Esophagus squamous epithelium (tissue), 5 donors: ENCODE measurements around the gene RBP7. TPM values are rescaled to one million over a fixed set of nuclear protein-coding genes. Genes with fewer than 3 reads are reported as not detected.

ENCODE experiments used
- DNase-seq: peaks from one replicate; lab custom pipeline; 2025; lab: John Stamatoyannopoulos, UW
- H3K27ac ChIP-seq, 4 donors: fragments of 200-600 bp; sonication (generic); one replicate each; pipeline ENCODE4 v1.5.1; 2016 to 2019; ENCODE audit warnings: mild to moderate bottlenecking in 1 of 4
- H3K27me3 ChIP-seq, 4 donors: fragments of 200-600 bp; sonication (generic); 1 replicate in 3 of 4; 2 replicates in 1 of 4; pipeline versions ENCODE4 v1.5.1 to v1.6.0; 2017 to 2021; ENCODE audit warnings: antibody characterized with exemption in 1 of 4
- H3K36me3 ChIP-seq, 3 donors: fragments of 200-600 bp; sonication (generic); one replicate each; pipeline ENCODE4 v1.5.1; 2016 to 2019
- H3K4me1 ChIP-seq, 3 donors: fragments of 200-600 bp; sonication (generic); one replicate each; pipeline ENCODE4 v1.5.1; 2017 to 2019
- H3K4me3 ChIP-seq, 4 donors: fragments of 200-600 bp; sonication (generic); 1 replicate in 3 of 4; 2 replicates in 1 of 4; pipeline ENCODE4 v1.5.1; 2016 to 2019; ENCODE audit warnings: mild to moderate bottlenecking in 2 of 4, moderate library complexity in 1 of 4
- H3K9me3 ChIP-seq, 3 donors: fragments of 200-600 bp; sonication (generic); one replicate each; pipeline ENCODE4 v1.5.1; 2016 to 2019
- POLR2A ChIP-seq, 4 donors: fragments of 450-650 bp; IDR thresholded peaks; one replicate each; pipeline ENCODE4 v1.6.1; 2017; ENCODE audit warnings: antibody characterized with exemption in 4 of 4, mild to moderate bottlenecking in 4 of 4, moderate library complexity in 3 of 4
- WGBS, 2 donors: methylation state at CpG; one replicate each; pipeline ENCODE4 v1.1.5; 2018; 5-methylcytosine and 5-hydroxymethylcytosine counted together
- intact Hi-C: fragments of 100-400 bp; cut with DNase I; formaldehyde crosslinking; loops from one replicate; pipeline ENCODE4 v1.15.0; 2022
- total RNA-seq, 4 donors: library from RNA; depleted of rRNA; stranded (reverse); fragments of >200 nt; gene quantifications; one replicate each; pipeline ENCODE4 v1.1.0, GENCODE V29; 2016
- TF ChIP-seq, protein P1 (sequence below), 6 experiments: fragments of 450-650 bp in 4 of 6; fragments of 200-600 bp in 2 of 6; sonication (generic) in 2 of 6; IDR thresholded peaks; one replicate each; pipeline ENCODE4 v1.5.1; 2016 to 2019; ENCODE audit warnings: antibody characterized with exemption in 6 of 6, mild to moderate bottlenecking in 4 of 6, moderate library complexity in 4 of 6
- donor health status: DM: yes; HTN: yes; CAD: no.

The RBP7 gene
- total RNA-seq, 4 donors from 2014 or later: 10.4 to 29.2 (median 21.3) TPM

DNA sequence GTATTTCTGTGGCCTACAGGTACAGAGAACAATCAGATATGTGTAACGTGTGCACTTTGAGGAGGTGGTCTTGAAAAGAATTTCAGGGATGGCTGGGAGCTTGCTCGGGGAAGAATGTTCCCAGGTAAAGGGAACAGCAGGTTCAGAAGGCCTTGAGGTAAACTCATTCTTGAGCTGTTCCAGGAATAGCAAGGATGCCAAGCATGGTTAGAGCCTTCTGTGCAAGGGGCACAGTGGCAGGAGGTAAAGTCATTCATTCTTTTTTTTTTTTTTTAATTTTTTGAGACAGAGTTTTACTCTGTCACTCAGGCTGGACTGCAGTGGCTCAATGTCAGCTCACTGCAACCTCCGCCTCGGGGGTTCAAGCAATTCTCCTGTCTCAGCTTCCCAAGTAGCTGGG, 45.7 kb downstream of the RBP7 start:
- no peak for DNase-seq
- TF ChIP-seq, protein P1, sequence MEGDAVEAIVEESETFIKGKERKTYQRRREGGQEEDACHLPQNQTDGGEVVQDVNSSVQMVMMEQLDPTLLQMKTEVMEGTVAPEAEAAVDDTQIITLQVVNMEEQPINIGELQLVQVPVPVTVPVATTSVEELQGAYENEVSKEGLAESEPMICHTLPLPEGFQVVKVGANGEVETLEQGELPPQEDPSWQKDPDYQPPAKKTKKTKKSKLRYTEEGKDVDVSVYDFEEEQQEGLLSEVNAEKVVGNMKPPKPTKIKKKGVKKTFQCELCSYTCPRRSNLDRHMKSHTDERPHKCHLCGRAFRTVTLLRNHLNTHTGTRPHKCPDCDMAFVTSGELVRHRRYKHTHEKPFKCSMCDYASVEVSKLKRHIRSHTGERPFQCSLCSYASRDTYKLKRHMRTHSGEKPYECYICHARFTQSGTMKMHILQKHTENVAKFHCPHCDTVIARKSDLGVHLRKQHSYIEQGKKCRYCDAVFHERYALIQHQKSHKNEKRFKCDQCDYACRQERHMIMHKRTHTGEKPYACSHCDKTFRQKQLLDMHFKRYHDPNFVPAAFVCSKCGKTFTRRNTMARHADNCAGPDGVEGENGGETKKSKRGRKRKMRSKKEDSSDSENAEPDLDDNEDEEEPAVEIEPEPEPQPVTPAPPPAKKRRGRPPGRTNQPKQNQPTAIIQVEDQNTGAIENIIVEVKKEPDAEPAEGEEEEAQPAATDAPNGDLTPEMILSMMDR (IDR thresholded peaks at IDR 0.05): no peak
- no peak for TF ChIP-seq POLR2A (IDR thresholded peaks at IDR 0.05)
- Histone ChIP-seq H3K27ac (peak overlapping the region in 2 of 4 donors; percentile 64 to 76), H3K36me3 (peaks cover 0 to 57% (median 0%) of the 10 kb centered on the region in 3 donors), H3K4me3 (no peak overlapping the region), H3K27me3 (no peaks in the 10 kb centered on the region), H3K4me1 (peaks cover 22 to 60% (median 35%) of the 10 kb centered on the region in 3 donors), H3K9me3 (no peaks in the 10 kb centered on the region)
- whole genome bisulfite sequencing, 2 donors: 95% methylated on average over 3 to 4 of the region's 4 CpGs
- intact Hi-C loops: no loop called here

DNA sequence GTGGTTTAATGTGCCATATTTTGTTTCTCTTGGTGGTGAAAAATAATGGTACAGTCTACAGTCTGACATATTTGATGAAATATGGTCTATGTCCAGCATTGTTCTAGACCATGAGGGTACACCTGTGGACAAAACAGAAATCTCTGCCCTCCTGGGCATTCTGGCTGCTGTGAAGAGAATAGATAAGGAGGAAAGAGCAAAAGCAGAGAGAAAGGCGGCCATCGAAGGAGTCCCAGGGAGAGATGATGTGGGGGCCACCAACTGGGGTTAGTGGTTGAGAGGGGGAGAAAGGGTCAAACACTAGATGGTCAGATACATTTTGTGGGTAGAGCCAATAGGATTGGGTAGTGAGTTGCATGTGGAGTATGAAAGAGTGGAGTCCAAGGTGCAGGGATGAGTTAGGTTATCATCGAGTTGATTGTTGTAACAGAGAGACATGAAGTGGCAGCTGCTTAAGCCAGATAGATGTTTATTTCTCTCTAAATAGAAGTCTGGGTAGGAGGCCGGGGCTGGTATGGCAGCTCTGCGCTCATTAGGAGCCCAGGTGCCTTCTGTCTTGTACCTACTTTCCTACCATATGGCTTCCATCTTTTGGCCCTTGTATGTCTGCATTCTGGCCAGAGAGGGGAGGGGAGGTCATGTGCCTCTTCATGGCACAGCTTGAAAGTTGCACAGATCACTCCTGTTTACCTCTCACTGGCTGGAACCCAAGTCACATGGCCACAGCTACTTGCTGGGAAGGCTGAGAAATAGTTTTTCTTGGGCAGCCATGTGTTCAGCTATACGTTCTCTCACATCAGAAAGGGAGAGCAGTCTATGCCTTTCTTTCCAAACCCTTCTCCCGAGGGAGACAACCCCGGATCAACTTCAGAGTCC, 48.7 kb downstream of the RBP7 start:
- peak overlapping the region in 1 of 4 donors; percentile 12 for H3K4me3 ChIP-seq
- intact Hi-C loops: no loop called here
- WGBS, 2 donors: 62 to 63% methylated on average over 8 of the region's 8 CpGs
- no peaks in the 10 kb centered on the region for H3K27me3 ChIP-seq
- no peaks in the 10 kb centered on the region for H3K9me3 ChIP-seq
- H3K36me3 ChIP-seq: peaks cover 0 to 45% (median 0%) of the 10 kb centered on the region in 3 donors
- peak overlapping the region; percentile 50 to 83 (median 76) for H3K27ac ChIP-seq
- DNase-seq: no peak
- TF ChIP-seq, protein P1 (IDR thresholded peaks at IDR 0.05): no peak
- TF ChIP-seq POLR2A (IDR thresholded peaks at IDR 0.05): no peak
- peaks cover 22 to 78% (median 41%) of the 10 kb centered on the region in 3 donors for H3K4me1 ChIP-seq

DNA sequence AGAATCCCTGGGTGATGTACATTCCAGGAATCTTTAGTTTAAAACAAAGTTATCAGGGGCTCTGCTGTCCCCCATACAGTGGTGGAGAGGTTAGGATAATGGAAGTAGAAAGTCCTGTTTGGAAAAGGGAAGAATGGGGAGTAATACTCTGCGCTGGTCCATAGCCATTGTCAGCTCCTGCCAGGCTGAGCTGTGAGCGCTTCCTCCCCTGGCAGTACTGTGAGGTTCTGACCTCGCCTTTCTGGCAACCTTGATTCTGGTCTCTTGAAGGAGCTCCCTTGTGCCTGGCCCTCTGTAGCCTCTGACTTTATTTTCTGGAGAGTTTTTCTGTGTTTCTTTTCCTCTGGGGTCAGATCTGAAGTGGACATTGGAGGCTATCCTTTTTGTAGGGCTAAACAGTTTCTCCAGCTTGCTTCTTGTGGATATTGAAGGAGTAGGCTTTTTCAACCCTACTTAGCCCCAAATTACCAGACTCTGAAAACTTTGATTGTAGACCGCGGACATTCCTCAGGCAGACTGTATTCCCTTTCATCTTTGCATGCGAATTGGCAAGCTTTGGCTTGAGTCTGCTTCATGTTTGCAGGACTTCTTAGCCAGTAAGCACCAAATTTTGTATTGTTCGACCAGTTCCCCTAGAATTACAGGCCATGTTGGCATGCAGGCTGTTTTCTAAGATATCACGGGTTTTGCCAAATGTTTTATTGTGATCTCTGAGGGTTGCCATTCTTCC, 49.5 kb downstream of the RBP7 start:
- Histone ChIP-seq H3K36me3 (peaks cover 0 to 37% (median 0%) of the 10 kb centered on the region in 3 donors), H3K27ac (peak overlapping the region; percentile 50 to 83 (median 76)), H3K4me3 (peak overlapping the region in 1 of 4 donors; percentile 12), H3K9me3 (no peaks in the 10 kb centered on the region), H3K27me3 (no peaks in the 10 kb centered on the region), H3K4me1 (peaks cover 22 to 85% (median 41%) of the 10 kb centered on the region in 3 donors)
- intact Hi-C loops: no loop called here
- no peak for TF ChIP-seq POLR2A (IDR thresholded peaks at IDR 0.05)
- 27 to 37% methylated on average over 8 of the region's 8 CpGs for WGBS, 2 donors
- DNase-seq: no peak

DNA sequence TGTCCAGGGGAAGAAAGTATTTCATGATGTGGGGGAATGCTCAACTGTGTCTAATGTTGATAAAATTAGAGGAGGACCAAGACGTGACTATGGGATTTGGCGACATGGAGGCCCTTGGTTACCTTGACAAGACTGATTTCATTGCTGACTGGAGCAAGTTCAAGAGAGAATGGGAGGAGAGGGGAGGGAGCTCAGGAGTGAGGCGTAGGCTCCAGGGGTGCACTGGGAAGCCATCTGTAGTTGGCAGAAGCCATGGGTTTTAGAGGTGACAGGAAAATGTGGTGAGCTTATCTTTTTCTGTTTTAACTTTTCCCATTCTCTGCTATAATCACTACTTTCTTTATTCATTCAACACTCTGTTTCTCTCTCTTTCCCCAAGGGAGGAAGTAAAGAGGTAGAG, 51.6 kb downstream of the RBP7 start:
- Histone ChIP-seq H3K4me3 (no peak overlapping the region), H3K27me3 (no peaks in the 10 kb centered on the region), H3K27ac (peak overlapping the region in 1 of 4 donors; percentile 83), H3K4me1 (peaks cover 28 to 91% (median 38%) of the 10 kb centered on the region in 3 donors), H3K9me3 (no peaks in the 10 kb centered on the region), H3K36me3 (peaks cover 0 to 39% (median 0%) of the 10 kb centered on the region in 3 donors)
- no peak for TF ChIP-seq POLR2A (IDR thresholded peaks at IDR 0.05)
- TF ChIP-seq, protein P1 (IDR thresholded peaks at IDR 0.05): no peak
- DNase-seq: no peak
- WGBS, 2 donors: 88% methylated on average over 3 of the region's 3 CpGs
- intact Hi-C loops: no loop called here

DNA sequence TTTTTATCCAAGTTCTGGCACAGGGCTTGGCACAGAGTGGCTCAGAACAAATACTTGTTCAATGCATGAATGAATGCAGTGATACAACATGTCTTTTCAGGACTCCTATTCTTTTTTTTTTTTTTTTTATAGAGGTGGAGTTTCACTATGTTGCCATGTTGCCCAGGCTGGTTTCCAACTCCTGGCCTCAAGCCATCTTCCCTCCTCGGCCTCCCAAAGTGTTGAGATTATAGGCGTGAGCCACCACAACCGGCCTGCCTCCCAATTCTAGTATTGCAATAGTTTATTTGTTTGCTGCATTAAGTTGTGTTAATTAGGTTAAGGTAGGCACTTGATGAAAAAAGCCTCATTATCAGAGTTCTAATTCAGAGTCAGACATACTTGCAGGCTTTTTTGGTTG, 53.6 kb downstream of the RBP7 start:
- H3K27me3 ChIP-seq: no peaks in the 10 kb centered on the region
- peaks cover 19 to 81% (median 27%) of the 10 kb centered on the region in 3 donors for H3K4me1 ChIP-seq
- WGBS, 2 donors: 40 to 53% methylated on average over 3 of the region's 3 CpGs
- TF ChIP-seq, protein P1 (IDR thresholded peaks at IDR 0.05): no peak
- TF ChIP-seq POLR2A (IDR thresholded peaks at IDR 0.05): no peak
- H3K27ac ChIP-seq: peak overlapping the region in 2 of 4 donors; percentile 23 to 55
- peaks cover 0 to 37% (median 0%) of the 10 kb centered on the region in 3 donors for H3K36me3 ChIP-seq
- intact Hi-C loops: no loop called here
- no peak overlapping the region for H3K4me3 ChIP-seq
- H3K9me3 ChIP-seq: no peaks in the 10 kb centered on the region
- DNase-seq: no peak
